Panc1 (cell line): Measurements from ENCODE around the gene DLG3. TPM values are rescaled to one million over a fixed set of nuclear protein-coding genes. Genes with fewer than 3 reads are reported as not detected.
A peak's percentile ranks its signal among the peaks of the same experiment; 100 is the strongest.

Source experiments
- ATAC-seq: fragments of 200-7000 bp; cut with Tn5 transposase; 2 replicates; pipeline ENCODE4 v1.9.1; 2020; ENCODE audit warnings: mild to moderate bottlenecking, moderate library complexity
- BruUV-seq: library from RNA; stranded (reverse); fragments of 400-500 nt; replicated peaks from 2 replicates; lab custom pipeline; 2021; lab: Mats Ljungman, UMichigan
- CTCF ChIA-PET: fragments of 300-600 bp; sonication (Branson Sonifier 250); formaldehyde crosslinking; loops from one replicate; lab custom pipeline; 2022; ENCODE audit warnings: antibody characterized with exemption; lab: Charles Lee
- POLR2A ChIA-PET: fragments of 300-600 bp; sonication (Branson Sonifier 250); formaldehyde crosslinking; loops from one replicate; lab custom pipeline; 2022; ENCODE audit warnings: antibody characterized with exemption; lab: Charles Lee
- DNase-seq: peaks from one replicate; pipeline ENCODE4 v3.0.0-alpha.2; 2010; ENCODE audit warnings: low read depth, low spot score
- H3K27ac ChIP-seq: 2 replicates; pipeline ENCODE4 v1.5.1; 2011; ENCODE audit warnings: mild to moderate bottlenecking, low read length, inconsistent platforms
- H3K27me3 ChIP-seq: fragments of 200-500 bp; sonication (Bioruptor generic); 2 replicates; pipeline ENCODE4 v1.6.0; 2014; ENCODE audit warnings: low read length, inconsistent platforms; ENCODE audit not compliant: control insufficient read depth, insufficient read depth
- H3K36me3 ChIP-seq: fragments of 200-500 bp; sonication (Bioruptor generic); 2 replicates; pipeline ENCODE4 v1.5.1; 2014; ENCODE audit warnings: inconsistent platforms, mild to moderate bottlenecking, low read length, moderate library complexity; ENCODE audit not compliant: control insufficient read depth, insufficient read depth
- H3K4me1 ChIP-seq: 2 replicates; pipeline ENCODE4 v1.5.1; 2011; ENCODE audit warnings: inconsistent platforms, mild to moderate bottlenecking, low read length, moderate library complexity; ENCODE audit not compliant: control insufficient read depth, insufficient read depth
- H3K4me3 ChIP-seq, 2 experiments: 2 replicates each; pipeline ENCODE4 v1.5.1; 2011 to 2012; ENCODE audit warnings: low read depth in 2 of 2, low read length in 2 of 2, mild to moderate bottlenecking in 2 of 2, inconsistent platforms in 1 of 2, moderate library complexity in 1 of 2
- H3K9me3 ChIP-seq: fragments of 200-500 bp; sonication (Bioruptor generic); 2 replicates; pipeline ENCODE4 v1.5.1; 2014; ENCODE audit warnings: low read depth, mild to moderate bottlenecking, inconsistent platforms, low read length, moderate library complexity; ENCODE audit not compliant: control insufficient read depth, insufficient read depth
- POLR2AphosphoS5 ChIP-seq: IDR thresholded peaks from 2 replicates; pipeline ENCODE4 v1.6.1; 2012; ENCODE audit warnings: mild to moderate bottlenecking, low read depth, low read length, moderate library complexity
- SIN3A ChIP-seq: IDR thresholded peaks from 2 replicates; pipeline ENCODE4 v1.6.1; 2012; ENCODE audit warnings: low read depth, mild to moderate bottlenecking, low read length, moderate library complexity, borderline replicate concordance; ENCODE audit not compliant: insufficient read depth
- TCF7L2 ChIP-seq: IDR thresholded peaks from 2 replicates; pipeline ENCODE4 v1.6.1; 2011; ENCODE audit warnings: mild to moderate bottlenecking, low read depth, low read length, inconsistent platforms
- in situ Hi-C: cut with HindIII; loops from 2 replicates; pipeline ENCODE4 v1.10.0; 2016; ENCODE audit warnings: low sequenced_read_pairs, low pct_unique_long_range_greater_than_20kb
- intact Hi-C: fragments of 100-400 bp; cut with micrococcal nuclease; formaldehyde crosslinking; loops from one replicate; pipeline ENCODE4 v1.10.0; 2022; ENCODE audit not compliant: unreplicated experiment
- total RNA-seq: library from RNA; stranded (reverse); gene quantifications from one replicate; pipeline ENCODE4 v1.2.1, GENCODE V29; 2021; ENCODE audit not compliant: unreplicated experiment
- TF ChIP-seq, protein P1 (sequence below): fragments of 450-650 bp; IDR thresholded peaks from 2 replicates; pipeline ENCODE4 v1.5.1; 2017; ENCODE audit warnings: mild to moderate bottlenecking
- TF ChIP-seq, protein P2 (sequence below), 2 experiments: IDR thresholded peaks; 2 replicates each; pipeline ENCODE4 v1.6.1; 2011 to 2012; ENCODE audit warnings: low read depth in 2 of 2, control low read depth in 1 of 2, low read length in 1 of 2, mild to moderate bottlenecking in 1 of 2, moderate library complexity in 1 of 2; ENCODE audit not compliant: insufficient read depth in 1 of 2

DLG3 gene
- total RNA-seq, 1 experiment from 2014 or later = 3.0 TPM

DNA sequence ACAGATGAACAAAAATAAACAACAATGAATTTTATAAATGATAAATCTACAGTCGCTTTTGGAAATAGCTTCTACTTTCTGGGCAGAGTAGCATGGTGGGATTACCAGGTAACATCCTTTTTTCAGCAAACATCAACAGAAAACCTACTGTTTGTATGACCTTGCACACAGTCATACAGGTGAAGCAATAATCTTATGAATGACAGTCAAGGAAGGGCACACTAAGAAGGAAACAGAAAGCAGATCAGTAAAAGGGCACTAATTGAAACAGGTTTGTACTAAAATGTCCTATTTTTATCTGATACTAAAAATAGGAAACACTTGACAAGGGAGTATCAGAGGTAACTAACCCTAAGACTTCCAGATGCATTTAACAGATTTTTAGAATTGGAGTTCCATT is 108.9 kb downstream of the DLG3 start:
- Histone ChIP-seq H3K9me3 (no peaks in the 10 kb centered on the region), H3K4me1 (no peaks in the 10 kb centered on the region), H3K4me3 (no peak overlapping the region), H3K27me3 (no peaks in the 10 kb centered on the region; the same call in 1 of the 2 replicates), H3K27ac (no peak overlapping the region), H3K36me3 (no peaks in the 10 kb centered on the region)
- BruUV-seq = no TSS peak
- intact Hi-C loops = loop anchor here (10.0 kb wide), 1 partner anchor 99 kb away; no protein-coding TSS in a partner anchor
- POLR2A ChIA-PET = no interaction called here
- in situ Hi-C loops = no loop called here
- TF ChIP-seq, protein P1, sequence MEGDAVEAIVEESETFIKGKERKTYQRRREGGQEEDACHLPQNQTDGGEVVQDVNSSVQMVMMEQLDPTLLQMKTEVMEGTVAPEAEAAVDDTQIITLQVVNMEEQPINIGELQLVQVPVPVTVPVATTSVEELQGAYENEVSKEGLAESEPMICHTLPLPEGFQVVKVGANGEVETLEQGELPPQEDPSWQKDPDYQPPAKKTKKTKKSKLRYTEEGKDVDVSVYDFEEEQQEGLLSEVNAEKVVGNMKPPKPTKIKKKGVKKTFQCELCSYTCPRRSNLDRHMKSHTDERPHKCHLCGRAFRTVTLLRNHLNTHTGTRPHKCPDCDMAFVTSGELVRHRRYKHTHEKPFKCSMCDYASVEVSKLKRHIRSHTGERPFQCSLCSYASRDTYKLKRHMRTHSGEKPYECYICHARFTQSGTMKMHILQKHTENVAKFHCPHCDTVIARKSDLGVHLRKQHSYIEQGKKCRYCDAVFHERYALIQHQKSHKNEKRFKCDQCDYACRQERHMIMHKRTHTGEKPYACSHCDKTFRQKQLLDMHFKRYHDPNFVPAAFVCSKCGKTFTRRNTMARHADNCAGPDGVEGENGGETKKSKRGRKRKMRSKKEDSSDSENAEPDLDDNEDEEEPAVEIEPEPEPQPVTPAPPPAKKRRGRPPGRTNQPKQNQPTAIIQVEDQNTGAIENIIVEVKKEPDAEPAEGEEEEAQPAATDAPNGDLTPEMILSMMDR = no peak
- no peak for TF ChIP-seq SIN3A
- no peak for TF ChIP-seq POLR2AphosphoS5
- TF ChIP-seq TCF7L2 = no peak
- TF ChIP-seq, protein P2, sequence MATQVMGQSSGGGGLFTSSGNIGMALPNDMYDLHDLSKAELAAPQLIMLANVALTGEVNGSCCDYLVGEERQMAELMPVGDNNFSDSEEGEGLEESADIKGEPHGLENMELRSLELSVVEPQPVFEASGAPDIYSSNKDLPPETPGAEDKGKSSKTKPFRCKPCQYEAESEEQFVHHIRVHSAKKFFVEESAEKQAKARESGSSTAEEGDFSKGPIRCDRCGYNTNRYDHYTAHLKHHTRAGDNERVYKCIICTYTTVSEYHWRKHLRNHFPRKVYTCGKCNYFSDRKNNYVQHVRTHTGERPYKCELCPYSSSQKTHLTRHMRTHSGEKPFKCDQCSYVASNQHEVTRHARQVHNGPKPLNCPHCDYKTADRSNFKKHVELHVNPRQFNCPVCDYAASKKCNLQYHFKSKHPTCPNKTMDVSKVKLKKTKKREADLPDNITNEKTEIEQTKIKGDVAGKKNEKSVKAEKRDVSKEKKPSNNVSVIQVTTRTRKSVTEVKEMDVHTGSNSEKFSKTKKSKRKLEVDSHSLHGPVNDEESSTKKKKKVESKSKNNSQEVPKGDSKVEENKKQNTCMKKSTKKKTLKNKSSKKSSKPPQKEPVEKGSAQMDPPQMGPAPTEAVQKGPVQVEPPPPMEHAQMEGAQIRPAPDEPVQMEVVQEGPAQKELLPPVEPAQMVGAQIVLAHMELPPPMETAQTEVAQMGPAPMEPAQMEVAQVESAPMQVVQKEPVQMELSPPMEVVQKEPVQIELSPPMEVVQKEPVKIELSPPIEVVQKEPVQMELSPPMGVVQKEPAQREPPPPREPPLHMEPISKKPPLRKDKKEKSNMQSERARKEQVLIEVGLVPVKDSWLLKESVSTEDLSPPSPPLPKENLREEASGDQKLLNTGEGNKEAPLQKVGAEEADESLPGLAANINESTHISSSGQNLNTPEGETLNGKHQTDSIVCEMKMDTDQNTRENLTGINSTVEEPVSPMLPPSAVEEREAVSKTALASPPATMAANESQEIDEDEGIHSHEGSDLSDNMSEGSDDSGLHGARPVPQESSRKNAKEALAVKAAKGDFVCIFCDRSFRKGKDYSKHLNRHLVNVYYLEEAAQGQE (IDR thresholded peaks at IDR 0.05; ENCODE audit: insufficient read depth in 1 of 2, low read depth in 2 of 2, low read length in 1 of 2) = no peak
- no peak for DNase-seq
- CTCF ChIA-PET = interaction anchor here (1.8 kb wide), 1 partner anchor 102 kb away, joined by 6 read pairs; no protein-coding TSS in a partner anchor
- ATAC-seq = no peak

DNA sequence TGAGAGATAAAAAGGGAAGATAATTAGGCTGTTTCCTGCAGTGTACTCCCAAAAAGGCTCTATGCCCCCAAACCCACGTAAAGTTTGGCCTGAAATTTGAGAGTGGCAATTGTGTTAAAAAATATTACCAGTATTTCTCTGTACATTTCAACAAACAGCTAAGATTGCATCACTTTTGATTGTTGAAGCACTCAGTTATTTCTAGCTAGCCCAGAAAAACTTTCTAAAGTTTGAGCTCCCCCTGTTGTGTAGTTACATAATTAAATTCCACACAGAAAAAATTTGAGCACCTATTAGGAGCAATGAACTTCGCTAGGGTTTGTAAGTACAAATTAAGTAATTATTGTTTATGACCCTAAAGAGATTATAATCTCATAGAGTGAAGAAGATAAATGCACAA is 109.4 kb downstream of the DLG3 start:
- BruUV-seq = no TSS peak
- Histone ChIP-seq H3K4me1 (no peaks in the 10 kb centered on the region), H3K9me3 (no peaks in the 10 kb centered on the region), H3K27me3 (no peaks in the 10 kb centered on the region; the same call in 1 of the 2 replicates), H3K4me3 (no peak overlapping the region), H3K36me3 (no peaks in the 10 kb centered on the region), H3K27ac (no peak overlapping the region)
- ChIA-PET POLR2A (no interaction called here), CTCF (interaction anchor here (1.8 kb wide), 1 partner anchor 102 kb away, joined by 6 read pairs; no protein-coding TSS in a partner anchor)
- DNase-seq = no peak
- in situ Hi-C loops = no loop called here
- TF ChIP-seq TCF7L2 = no peak
- TF ChIP-seq, protein P1 = peak; percentile 16; the same call in 1 of the 2 replicates
- intact Hi-C loops = loop anchor here (10.0 kb wide), 1 partner anchor 99 kb away; no protein-coding TSS in a partner anchor
- no peak for ATAC-seq
